ENCODE data around the gene C1QL3.

The C1QL3 gene

GRCh38 chr10:16521311-16522016 lies at the start of gene C1QL3:
C1QL3 (minus strand) TSS chr10:16521879; CDS start chr10:16521065, 814 bp downstream.
- H3K4me1 Mint-ChIP-seq: peaks cover 13% of the 10 kb centered on the region
- no peak within 1 kb of the TSS for H3K27ac Mint-ChIP-seq
- H3K9me3 Mint-ChIP-seq: no peaks in the 10 kb centered on the region
- peak; percentile 28 for DNase-seq
- peak within 1 kb of the TSS; percentile 71 for H3K4me3 Mint-ChIP-seq
- peak; percentile 58 for ATAC-seq
- peaks cover 4% of the 10 kb centered on the region for H3K36me3 Mint-ChIP-seq (ENCODE audit: low read depth)
- H3K27me3 Mint-ChIP-seq: peaks cover 43% of the 10 kb centered on the region

GRCh38 chr10:16570731-16571130 lies 49.1 kb upstream of the C1QL3 start:
- peaks cover 31% of the 10 kb centered on the region for H3K27me3 Mint-ChIP-seq
- no peak for ATAC-seq
- H3K36me3 Mint-ChIP-seq (ENCODE audit: low read depth): no peaks in the 10 kb centered on the region
- H3K4me3 Mint-ChIP-seq: no peak overlapping the region
- no peak overlapping the region for H3K27ac Mint-ChIP-seq
- peaks cover 4% of the 10 kb centered on the region for H3K4me1 Mint-ChIP-seq
- DNase-seq: no peak
- H3K9me3 Mint-ChIP-seq: no peaks in the 10 kb centered on the region

- Mint-ChIP-seq H3K27me3 (peaks cover 26% of the 10 kb centered on the region), H3K9me3 (no peaks in the 10 kb centered on the region), H3K4me1 (peaks cover 4% of the 10 kb centered on the region), H3K27ac (no peak overlapping the region), H3K4me3 (no peak overlapping the region), H3K36me3 (ENCODE audit: low read depth) (no peaks in the 10 kb centered on the region)
- no peak for DNase-seq
- ATAC-seq: no peak
Measured at GRCh38 chr10:16566202-16566805, 44.6 kb upstream of the C1QL3 start.

GRCh38 chr10:16565604-16566003 lies 43.9 kb upstream of the C1QL3 start:
- Mint-ChIP-seq H3K27me3 (peaks cover 26% of the 10 kb centered on the region), H3K36me3 (ENCODE audit: low read depth) (no peaks in the 10 kb centered on the region), H3K27ac (no peak overlapping the region), H3K4me1 (peaks cover 3% of the 10 kb centered on the region), H3K4me3 (no peak overlapping the region), H3K9me3 (no peaks in the 10 kb centered on the region)
- ATAC-seq: no peak
- DNase-seq: no peak

- no peaks in the 10 kb centered on the region for H3K9me3 Mint-ChIP-seq
- no peak overlapping the region for H3K4me3 Mint-ChIP-seq
- no peak overlapping the region for H3K27ac Mint-ChIP-seq
- ATAC-seq (no peak), DNase-seq (no peak)
- peaks cover 30% of the 10 kb centered on the region for H3K27me3 Mint-ChIP-seq
- H3K4me1 Mint-ChIP-seq: peaks cover 2% of the 10 kb centered on the region
- no peaks in the 10 kb centered on the region for H3K36me3 Mint-ChIP-seq (ENCODE audit: low read depth)
Measured at GRCh38 chr10:16562891-16563290, 41.2 kb upstream of the C1QL3 start.

GRCh38 chr10:16559236-16559773 lies 37.6 kb upstream of the C1QL3 start:
- Mint-ChIP-seq H3K4me3 (no peak overlapping the region), H3K27ac (no peak overlapping the region), H3K36me3 (ENCODE audit: low read depth) (no peaks in the 10 kb centered on the region), H3K4me1 (no peaks in the 10 kb centered on the region), H3K9me3 (no peaks in the 10 kb centered on the region), H3K27me3 (peaks cover 22% of the 10 kb centered on the region)
- DNase-seq: no peak
- no peak for ATAC-seq

- no peak for ATAC-seq
- Mint-ChIP-seq H3K27ac (no peak overlapping the region), H3K9me3 (no peaks in the 10 kb centered on the region)
Measured at GRCh38 chr10:16547973-16548372, 26.3 kb upstream of the C1QL3 start.

GRCh38 chr10:16545116-16545736 lies 23.5 kb upstream of the C1QL3 start:
- Mint-ChIP-seq H3K27ac (no peak overlapping the region), H3K4me1 (peaks cover 3% of the 10 kb centered on the region), H3K27me3 (peaks cover 26% of the 10 kb centered on the region), H3K4me3 (no peak overlapping the region), H3K36me3 (ENCODE audit: low read depth) (no peaks in the 10 kb centered on the region), H3K9me3 (no peaks in the 10 kb centered on the region)
- DNase-seq (no peak), ATAC-seq (no peak)

More at GRCh38 chr10:16547973-16548372, 26.3 kb upstream of the C1QL3 start:
- peaks cover 19% of the 10 kb centered on the region for H3K27me3 Mint-ChIP-seq
- H3K4me1 Mint-ChIP-seq: peaks cover 3% of the 10 kb centered on the region
- DNase-seq: no peak
- no peak overlapping the region for H3K4me3 Mint-ChIP-seq
- H3K36me3 Mint-ChIP-seq (ENCODE audit: low read depth): no peaks in the 10 kb centered on the region

- DNase-seq (no peak), ATAC-seq (no peak)
- Mint-ChIP-seq H3K36me3 (ENCODE audit: low read depth) (no peaks in the 10 kb centered on the region), H3K4me3 (no peak overlapping the region), H3K27ac (no peak overlapping the region), H3K4me1 (peaks cover 3% of the 10 kb centered on the region), H3K27me3 (peaks cover 26% of the 10 kb centered on the region), H3K9me3 (no peaks in the 10 kb centered on the region)
Measured at GRCh38 chr10:16544591-16544990, 22.9 kb upstream of the C1QL3 start.

- peaks cover 3% of the 10 kb centered on the region for H3K4me1 Mint-ChIP-seq
- H3K4me3 Mint-ChIP-seq: no peak overlapping the region
- no peak overlapping the region for H3K27ac Mint-ChIP-seq
- H3K27me3 Mint-ChIP-seq: peaks cover 26% of the 10 kb centered on the region
- no peaks in the 10 kb centered on the region for H3K9me3 Mint-ChIP-seq
- H3K36me3 Mint-ChIP-seq (ENCODE audit: low read depth): no peaks in the 10 kb centered on the region
- no peak for DNase-seq
- ATAC-seq: no peak
Measured at GRCh38 chr10:16544099-16544498, 22.4 kb upstream of the C1QL3 start.

- H3K4me1 Mint-ChIP-seq: no peaks in the 10 kb centered on the region
- no peaks in the 10 kb centered on the region for H3K36me3 Mint-ChIP-seq (ENCODE audit: low read depth)
- no peaks in the 10 kb centered on the region for H3K9me3 Mint-ChIP-seq
- H3K27me3 Mint-ChIP-seq: peaks cover 7% of the 10 kb centered on the region
- H3K27ac Mint-ChIP-seq: no peak overlapping the region
- H3K4me3 Mint-ChIP-seq: no peak overlapping the region
- ATAC-seq (no peak), DNase-seq (no peak)
Measured at GRCh38 chr10:16536155-16536554, 14.5 kb upstream of the C1QL3 start.

GRCh38 chr10:16529853-16530252 lies 8.2 kb upstream of the C1QL3 start:
- no peak overlapping the region for H3K4me3 Mint-ChIP-seq
- H3K27ac Mint-ChIP-seq: no peak overlapping the region
- H3K9me3 Mint-ChIP-seq: no peaks in the 10 kb centered on the region
- DNase-seq (no peak), ATAC-seq (no peak)
- H3K4me1 Mint-ChIP-seq: no peaks in the 10 kb centered on the region
- no peaks in the 10 kb centered on the region for H3K36me3 Mint-ChIP-seq (ENCODE audit: low read depth)
- peaks cover 12% of the 10 kb centered on the region for H3K27me3 Mint-ChIP-seq

- H3K27me3 Mint-ChIP-seq: peaks cover 28% of the 10 kb centered on the region
- ATAC-seq: no peak
- no peaks in the 10 kb centered on the region for H3K4me1 Mint-ChIP-seq
Measured at GRCh38 chr10:16527452-16527851, 5.8 kb upstream of the C1QL3 start.

GRCh38 chr10:16520900-16521299 lies 779 bp downstream of the C1QL3 start:
- Mint-ChIP-seq H3K27me3 (peaks cover 43% of the 10 kb centered on the region), H3K4me1 (peaks cover 13% of the 10 kb centered on the region), H3K27ac (no peak overlapping the region), H3K9me3 (no peaks in the 10 kb centered on the region), H3K4me3 (peak overlapping the region; percentile 55), H3K36me3 (ENCODE audit: low read depth) (peaks cover 4% of the 10 kb centered on the region)
- peak; percentile 52 for DNase-seq
- ATAC-seq: peak; percentile 76

More at GRCh38 chr10:16527452-16527851, 5.8 kb upstream of the C1QL3 start:
- Mint-ChIP-seq H3K36me3 (ENCODE audit: low read depth) (no peaks in the 10 kb centered on the region), H3K4me3 (no peak overlapping the region), H3K9me3 (no peaks in the 10 kb centered on the region), H3K27ac (no peak overlapping the region)
- no peak for DNase-seq

Data from activated naive CD8-positive, alpha-beta T cell treated with anti-CD3 and anti-CD28 coated beads, Interleukin-2, amount 50 U/mL, for 24 hours (primary cell).